Epithelial cell of proximal tubule (primary cell): ENCODE measurements around the gene FOXK2. TPM values are rescaled to one million over a fixed set of nuclear protein-coding genes. Genes with fewer than 3 reads are reported as not detected.
"Not testable (repeated sequence)": the region's sequence is repeated elsewhere in the genome, so short reads cannot be mapped to it uniquely, and the experiment has no call there.

Experiments
- DNase-seq: peaks from one replicate; pipeline ENCODE4 v3.0.0-alpha.2; 2011; ENCODE audit warnings: low read depth
- H3K4me3 ChIP-seq: 2 replicates; pipeline ENCODE4 v1.5.1; 2011; ENCODE audit warnings: low read depth, mild to moderate bottlenecking, low read length
- CTCF ChIP-seq: conservative IDR thresholded peaks from 2 replicates; pipeline ENCODE4 v1.5.1; 2012; ENCODE audit warnings: low read depth, mild to moderate bottlenecking, low read length
- total RNA-seq: library from RNA; depleted of rRNA; stranded (reverse); fragments of >200 nt; gene quantifications from 2 replicates; pipeline ENCODE4 v1.2.3, GENCODE V29; 2015

FOXK2 gene
- total RNA-seq, 1 donor from 2014 or later, result 33.4 TPM

GRCh38 chr17:82563318-82563717 is 43.8 kb downstream of the FOXK2 start:
- no peak overlapping the region for H3K4me3 ChIP-seq
- no peak for TF ChIP-seq CTCF
- no peak for DNase-seq

DNA sequence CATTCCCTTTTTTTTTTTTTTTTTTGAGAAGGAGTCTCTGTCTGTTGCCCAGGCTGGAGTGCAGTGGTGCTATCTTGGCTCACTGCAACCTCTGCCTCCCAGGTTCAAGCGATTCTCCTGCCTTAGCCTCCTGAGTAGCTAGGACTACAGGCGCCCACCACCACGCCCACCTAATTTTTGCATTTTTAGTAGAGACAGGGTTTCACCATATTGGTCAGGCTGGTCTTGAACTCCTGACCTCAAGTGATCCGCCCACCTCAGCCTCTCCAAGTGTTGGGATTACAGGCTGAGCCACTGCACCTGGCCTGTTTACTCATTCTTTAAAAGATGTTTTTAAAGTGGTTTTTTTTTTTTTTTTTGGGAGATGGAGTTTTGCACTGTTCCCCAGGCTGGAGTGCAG is 44.2 kb downstream of the FOXK2 start:
- H3K4me3 ChIP-seq, DNase-seq: not testable (repeated sequence)

GRCh38 chr17:82564241-82564640 is 44.7 kb downstream of the FOXK2 start:
- no peak for DNase-seq
- TF ChIP-seq CTCF, result no peak
- no peak overlapping the region for H3K4me3 ChIP-seq

- DNase-seq, result no peak
- no peak overlapping the region for H3K4me3 ChIP-seq
- no peak for TF ChIP-seq CTCF
Observed at GRCh38 chr17:82565551-82565950, 46.0 kb downstream of the FOXK2 start.

GRCh38 chr17:82566129-82566960 is 46.8 kb downstream of the FOXK2 start:
- DNase-seq, result no peak
- no peak for TF ChIP-seq CTCF
- H3K4me3 ChIP-seq, result no peak overlapping the region

GRCh38 chr17:82567286-82567685 is 47.8 kb downstream of the FOXK2 start:
- no peak for TF ChIP-seq CTCF
- DNase-seq, result no peak
- no peak overlapping the region for H3K4me3 ChIP-seq

DNA sequence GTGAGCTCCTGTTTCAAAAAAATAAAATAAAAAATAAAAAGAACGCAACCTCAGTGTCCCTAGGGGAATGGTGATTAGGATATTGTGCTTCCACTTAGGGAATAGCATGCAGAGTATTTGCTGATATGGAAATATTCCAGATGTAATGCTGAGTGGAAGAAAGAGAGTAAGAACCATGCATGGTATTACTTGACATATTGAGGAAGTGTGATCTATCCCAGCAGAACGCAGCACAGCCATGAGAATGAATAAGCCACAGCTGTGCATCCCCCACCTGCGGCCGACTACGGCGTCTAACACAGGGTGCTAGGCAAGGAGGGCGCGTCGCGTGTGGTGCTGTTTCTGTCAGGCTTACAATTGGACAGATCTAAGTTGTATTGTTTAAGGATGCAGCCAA is 49.5 kb downstream of the FOXK2 start:
- TF ChIP-seq CTCF, result no peak
- DNase-seq, result no peak
- H3K4me3 ChIP-seq, result no peak overlapping the region
